Adipocyte (in vitro differentiated cells): ENCODE measurements around the gene BACH2.

Experiments
- DNase-seq: peaks from one replicate; pipeline ENCODE4 v3.0.0-alpha.2; 2015; ENCODE audit warnings: low read depth
- H3K27me3 ChIP-seq: replicated peaks from 2 replicates; pipeline ENCODE4 v1.7.0; 2013; ENCODE audit warnings: mild to moderate bottlenecking, low read length, moderate library complexity; ENCODE audit not compliant: control insufficient read depth, insufficient read depth
- H3K36me3 ChIP-seq: 2 replicates; pipeline ENCODE4 v1.7.0; 2013; ENCODE audit warnings: low read length, mild to moderate bottlenecking, moderate library complexity; ENCODE audit not compliant: control insufficient read depth, insufficient read depth, severe bottlenecking
- H3K4me1 ChIP-seq: 2 replicates; pipeline ENCODE4 v1.7.0; 2013; ENCODE audit warnings: mild to moderate bottlenecking, low read length, moderate library complexity; ENCODE audit not compliant: control insufficient read depth, insufficient read depth
- H3K4me3 ChIP-seq: 2 replicates; pipeline ENCODE4 v1.7.0; 2013; ENCODE audit warnings: mild to moderate bottlenecking, low read length, moderate library complexity
- H3K9ac ChIP-seq: 2 replicates; pipeline ENCODE4 v1.7.0; 2013; ENCODE audit warnings: mild to moderate bottlenecking, low read length, moderate library complexity
- H3K9me3 ChIP-seq: 2 replicates; pipeline ENCODE4 v1.7.0; 2013; ENCODE audit warnings: mild to moderate bottlenecking, low read length, moderate library complexity; ENCODE audit not compliant: control insufficient read depth

The BACH2 gene

DNA sequence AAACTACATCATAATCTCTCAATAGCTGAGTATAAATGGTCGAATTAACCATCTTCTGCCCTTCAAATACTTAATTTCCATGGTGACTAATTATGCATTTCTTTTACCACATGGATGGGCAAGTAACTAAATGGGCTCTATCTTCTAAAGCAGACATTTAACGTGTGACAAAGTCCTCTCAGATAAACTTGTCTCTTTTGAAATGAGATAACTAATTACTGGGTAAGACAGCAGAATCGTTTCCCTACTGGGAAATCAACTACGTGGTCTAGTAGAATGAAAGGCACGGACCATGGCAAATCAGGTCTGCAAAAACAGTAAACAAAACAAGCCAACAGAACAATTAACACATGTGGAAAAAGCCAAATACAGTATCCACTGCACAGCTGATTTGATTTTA lies 137.7 kb downstream of the BACH2 start:
- DNase-seq = no peak
- Histone ChIP-seq H3K9ac (no peak overlapping the region), H3K9me3 (no peaks in the 10 kb centered on the region), H3K27me3 (no peaks in the 10 kb centered on the region), H3K4me1 (no peaks in the 10 kb centered on the region), H3K4me3 (no peak overlapping the region), H3K36me3 (no peaks in the 10 kb centered on the region)

DNA sequence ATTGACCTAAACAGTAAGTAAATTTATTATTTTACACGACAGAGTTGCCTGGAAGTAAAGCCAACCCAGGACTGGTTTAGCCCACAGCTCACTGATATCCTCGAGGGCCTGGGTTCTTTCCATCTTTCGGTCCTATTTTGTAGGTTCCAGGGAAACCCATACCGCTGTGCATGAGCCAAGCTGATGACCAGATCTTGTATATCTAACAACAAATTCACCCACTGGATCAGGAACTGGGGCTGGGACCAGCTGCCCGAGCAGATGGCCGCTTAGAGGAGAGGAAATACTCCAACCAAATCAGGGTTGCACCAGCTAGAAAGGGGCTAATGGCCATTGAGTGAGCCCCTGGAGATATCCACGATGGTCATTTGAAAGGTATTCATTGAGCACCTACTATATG lies 139.2 kb downstream of the BACH2 start:
- Histone ChIP-seq H3K4me3 (no peak overlapping the region), H3K36me3 (no peaks in the 10 kb centered on the region), H3K9ac (no peak overlapping the region), H3K4me1 (no peaks in the 10 kb centered on the region), H3K9me3 (no peaks in the 10 kb centered on the region), H3K27me3 (no peaks in the 10 kb centered on the region)
- DNase-seq = no peak

DNA sequence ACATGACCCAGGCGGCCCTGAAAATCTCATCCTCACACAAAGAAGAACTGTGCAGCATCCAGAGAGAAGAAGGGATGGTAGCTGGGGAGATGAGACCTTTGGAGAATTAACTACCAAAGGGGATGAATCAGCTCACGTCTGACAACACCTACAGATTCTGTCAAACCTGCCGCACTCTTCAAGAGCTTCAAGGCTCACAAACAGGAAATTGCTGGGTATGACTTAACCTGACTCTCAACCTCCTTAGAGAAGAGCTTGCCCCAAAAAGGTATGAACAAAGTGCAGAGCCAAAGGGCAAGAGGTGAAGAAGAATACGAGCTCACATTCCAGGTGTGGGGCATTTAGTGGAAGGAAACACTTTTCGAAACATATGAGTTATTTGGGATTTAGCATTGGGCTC lies 139.8 kb downstream of the BACH2 start:
- no peak overlapping the region for H3K9ac ChIP-seq
- no peaks in the 10 kb centered on the region for H3K27me3 ChIP-seq
- no peak overlapping the region for H3K4me3 ChIP-seq
- H3K9me3 ChIP-seq = no peaks in the 10 kb centered on the region
- no peaks in the 10 kb centered on the region for H3K36me3 ChIP-seq
- no peak for DNase-seq
- H3K4me1 ChIP-seq = no peaks in the 10 kb centered on the region

DNA sequence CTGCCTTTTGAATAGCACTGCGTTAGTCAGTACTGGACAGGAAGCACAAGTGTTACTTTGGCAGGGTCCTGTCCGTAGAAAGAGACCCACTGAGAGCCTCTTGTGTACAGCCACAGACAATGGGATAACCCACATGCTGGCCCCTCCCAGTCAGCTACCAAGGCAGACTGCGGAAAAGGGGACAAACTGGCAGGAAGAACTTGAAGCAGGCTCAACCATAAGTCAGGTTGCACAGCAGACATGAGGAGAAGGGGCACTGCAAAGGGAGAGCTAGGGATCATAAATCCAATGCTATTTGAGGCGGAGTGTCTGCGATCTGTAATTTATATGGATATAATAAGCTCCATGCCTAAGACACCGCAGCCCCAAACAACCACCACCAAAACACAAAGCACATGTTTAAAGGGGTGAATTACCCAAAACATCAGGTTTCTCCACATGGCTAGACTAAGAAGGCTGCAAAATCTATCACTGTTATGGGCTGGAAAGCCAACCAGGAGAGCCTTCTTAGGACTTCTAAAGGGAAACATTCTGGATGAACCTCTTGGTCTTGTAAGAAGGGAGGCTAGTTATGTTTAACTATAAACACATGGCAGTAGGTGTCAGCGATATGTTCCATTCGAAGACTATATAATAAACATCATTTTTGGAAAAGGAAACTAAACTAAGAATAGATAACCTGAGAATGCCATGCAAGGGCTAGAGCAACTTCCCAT lies 141.7 kb downstream of the BACH2 start:
- no peaks in the 10 kb centered on the region for H3K9me3 ChIP-seq

DNA sequence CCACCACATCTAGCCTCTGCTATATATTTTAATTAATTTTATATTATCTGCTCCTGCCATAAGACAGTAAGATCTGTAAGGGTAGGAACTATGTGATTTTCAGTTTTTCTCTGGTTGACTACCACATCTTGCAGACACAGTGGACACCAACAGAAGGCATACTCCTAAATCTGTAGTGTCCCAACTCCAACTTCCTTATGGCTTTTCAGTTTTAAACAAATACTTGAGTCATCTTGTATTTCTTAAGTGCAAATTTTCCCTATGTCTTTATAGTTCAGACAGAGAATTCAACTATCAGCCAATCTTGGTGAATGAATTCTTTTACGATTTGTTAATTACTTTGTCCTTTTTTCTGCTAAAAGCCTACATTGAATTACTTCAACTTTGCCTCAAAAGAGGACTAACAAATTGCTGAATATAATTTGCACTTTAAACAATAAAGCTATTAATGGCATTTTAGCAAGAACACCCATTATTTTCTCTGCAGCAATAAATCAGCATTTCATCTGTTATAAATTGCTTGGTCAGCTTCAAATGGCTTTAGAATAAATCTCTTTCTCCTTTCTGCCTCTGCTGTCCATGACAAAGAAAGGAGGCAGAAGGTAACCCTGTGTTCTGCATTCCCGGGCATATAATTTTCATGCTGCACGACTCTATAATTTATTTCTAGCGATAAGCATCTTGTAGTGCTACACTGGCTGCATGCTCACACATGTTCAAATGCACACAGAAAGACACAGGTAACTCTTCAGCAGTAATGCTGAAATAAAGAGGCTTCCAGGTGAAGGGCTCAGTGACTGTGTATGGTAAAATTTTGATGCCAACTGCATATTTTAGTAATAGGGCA lies 144.8 kb downstream of the BACH2 start:
- Histone ChIP-seq H3K9me3 (no peaks in the 10 kb centered on the region), H3K4me1 (no peaks in the 10 kb centered on the region), H3K9ac (no peak overlapping the region), H3K36me3 (no peaks in the 10 kb centered on the region), H3K4me3 (no peak overlapping the region), H3K27me3 (no peaks in the 10 kb centered on the region)
- DNase-seq = no peak

More for the DNA sequence above, 141.7 kb downstream of the BACH2 start:
- H3K27me3 ChIP-seq = no peaks in the 10 kb centered on the region
- no peak overlapping the region for H3K4me3 ChIP-seq
- H3K9ac ChIP-seq = no peak overlapping the region
- no peaks in the 10 kb centered on the region for H3K36me3 ChIP-seq
- DNase-seq = no peak
- H3K4me1 ChIP-seq = no peaks in the 10 kb centered on the region

DNA sequence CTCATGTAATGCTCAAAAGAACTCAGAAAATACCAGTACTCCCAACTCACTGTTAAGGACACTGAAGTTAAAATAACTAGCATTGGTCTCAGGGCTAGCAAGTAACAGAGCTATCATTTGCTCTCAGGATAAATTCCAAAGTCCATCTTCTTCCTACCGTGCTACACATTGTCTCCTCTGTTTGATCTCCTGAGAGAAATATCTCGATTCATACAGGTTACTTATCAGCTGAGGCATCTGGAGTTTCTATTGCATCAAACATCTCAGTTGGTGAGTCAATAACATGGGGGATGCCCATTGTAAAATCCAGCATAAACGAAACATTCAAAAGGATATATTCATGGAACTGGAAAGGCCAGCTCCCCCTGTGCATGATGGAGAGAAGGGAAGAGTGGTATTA lies 147.4 kb downstream of the BACH2 start:
- no peak overlapping the region for H3K4me3 ChIP-seq
- H3K9ac ChIP-seq = no peak overlapping the region
- DNase-seq = no peak
- H3K36me3 ChIP-seq = no peaks in the 10 kb centered on the region
- H3K9me3 ChIP-seq = no peaks in the 10 kb centered on the region
- no peaks in the 10 kb centered on the region for H3K27me3 ChIP-seq
- H3K4me1 ChIP-seq = no peaks in the 10 kb centered on the region

DNA sequence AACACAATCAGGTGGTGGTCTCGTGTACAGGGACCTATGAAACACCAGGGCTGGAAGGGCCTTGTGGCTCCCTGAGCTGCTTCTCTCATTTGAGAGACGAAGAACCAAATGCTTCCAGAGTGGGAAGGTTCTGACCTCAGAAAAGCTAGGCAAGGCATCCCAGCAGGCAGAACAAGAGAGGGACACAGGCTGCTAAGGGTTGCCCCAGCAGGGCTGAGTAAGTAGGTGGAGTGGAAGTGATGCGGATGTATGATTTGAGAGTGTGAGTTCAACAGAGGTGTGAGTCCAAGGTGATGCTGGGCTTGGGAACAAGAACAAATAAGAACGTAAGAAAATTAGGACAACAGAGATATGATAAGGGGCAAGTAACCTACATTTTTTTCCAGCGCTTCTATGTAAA lies 147.8 kb downstream of the BACH2 start:
- Histone ChIP-seq H3K27me3 (no peaks in the 10 kb centered on the region), H3K9ac (no peak overlapping the region), H3K4me1 (no peaks in the 10 kb centered on the region), H3K9me3 (no peaks in the 10 kb centered on the region), H3K36me3 (no peaks in the 10 kb centered on the region), H3K4me3 (no peak overlapping the region)
- DNase-seq = no peak

DNA sequence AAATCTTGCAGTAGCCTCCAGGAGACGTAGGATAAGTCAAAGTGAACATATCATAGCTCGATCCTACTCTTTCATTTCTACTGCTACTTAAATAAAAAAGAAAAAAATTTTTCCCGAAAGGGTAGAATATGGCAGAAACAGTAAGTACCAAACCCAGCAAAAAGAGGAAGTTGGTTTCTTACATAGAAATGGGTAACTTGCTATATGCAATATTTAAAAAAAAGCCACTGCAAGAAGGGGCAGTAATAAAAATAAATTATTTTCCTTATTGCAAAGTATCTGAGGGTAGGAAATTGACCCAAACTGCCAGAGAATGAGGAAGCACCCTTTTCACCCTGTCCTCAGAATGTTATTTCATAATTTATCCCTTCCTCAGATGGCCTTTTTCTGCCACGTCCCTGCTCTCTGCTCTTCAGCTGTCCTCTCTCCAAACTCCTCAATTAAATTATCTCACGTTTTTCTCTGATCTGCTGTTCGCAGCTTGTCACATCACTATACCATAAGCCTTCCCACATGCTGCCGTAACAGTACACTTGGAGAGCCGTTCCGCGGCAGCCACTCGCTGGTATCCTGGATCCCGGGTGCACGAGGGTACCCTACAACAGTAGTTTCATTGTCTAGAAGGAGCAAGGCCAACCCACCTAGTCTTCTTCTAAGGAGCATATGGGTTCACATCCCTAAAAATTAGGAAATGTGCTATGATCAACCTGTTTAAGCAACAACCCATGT lies 149.6 kb downstream of the BACH2 start:
- Histone ChIP-seq H3K9ac (no peak overlapping the region), H3K4me1 (no peaks in the 10 kb centered on the region), H3K36me3 (no peaks in the 10 kb centered on the region), H3K27me3 (no peaks in the 10 kb centered on the region), H3K9me3 (no peaks in the 10 kb centered on the region), H3K4me3 (no peak overlapping the region)
- DNase-seq = no peak

DNA sequence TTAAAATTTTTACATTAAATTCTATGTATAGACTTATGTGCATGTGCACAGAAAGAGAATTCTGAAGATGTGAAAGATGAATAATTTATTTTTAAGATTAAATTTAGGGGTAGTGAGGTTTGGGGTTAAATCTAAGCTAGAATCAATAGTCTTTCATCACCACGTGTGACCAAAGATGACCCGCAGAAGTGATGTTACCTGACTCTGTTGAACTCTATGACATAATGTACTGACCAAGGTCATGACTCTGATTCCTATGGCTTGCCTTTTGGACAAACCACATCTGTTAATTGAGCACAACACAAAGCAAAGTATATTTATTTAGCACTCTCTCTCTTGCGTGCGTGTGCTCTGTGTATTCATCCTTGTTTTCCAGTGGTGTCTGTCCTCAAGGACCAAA lies 150.6 kb downstream of the BACH2 start:
- Histone ChIP-seq H3K4me3 (no peak overlapping the region), H3K36me3 (no peaks in the 10 kb centered on the region), H3K4me1 (no peaks in the 10 kb centered on the region), H3K9me3 (no peaks in the 10 kb centered on the region), H3K9ac (no peak overlapping the region), H3K27me3 (no peaks in the 10 kb centered on the region)
- DNase-seq = no peak

DNA sequence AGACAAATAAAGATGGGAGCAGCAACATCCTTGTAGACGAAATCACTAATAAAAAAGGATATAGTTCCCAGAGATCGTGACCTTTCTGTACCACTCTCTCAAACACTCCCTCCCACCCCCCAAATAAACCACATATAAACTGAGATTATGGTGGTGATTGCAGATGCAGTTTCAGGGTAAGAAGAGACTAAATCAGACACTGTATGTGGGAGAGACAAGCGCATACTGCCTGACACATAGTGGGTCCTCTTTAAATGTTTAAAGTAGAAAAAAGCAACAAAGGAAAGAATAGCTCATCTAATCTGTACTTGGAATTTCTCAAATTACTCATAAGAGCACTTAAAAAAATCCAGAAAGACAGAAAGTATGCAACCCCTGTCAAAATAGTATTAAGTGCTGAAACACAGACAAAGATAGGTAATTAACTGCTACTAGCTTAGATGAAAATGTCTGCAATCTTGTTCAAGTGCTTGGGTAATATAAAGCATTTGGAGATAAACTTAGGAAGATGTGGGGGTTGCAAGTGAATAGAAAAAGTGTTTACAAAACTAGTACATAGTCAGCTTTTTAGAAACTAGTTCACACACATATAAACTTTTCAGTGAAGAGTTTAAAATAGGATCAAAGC lies 151.6 kb downstream of the BACH2 start:
- no peaks in the 10 kb centered on the region for H3K9me3 ChIP-seq
- no peaks in the 10 kb centered on the region for H3K4me1 ChIP-seq
- H3K9ac ChIP-seq = no peak overlapping the region
- no peak for DNase-seq
- H3K27me3 ChIP-seq = no peaks in the 10 kb centered on the region
- H3K4me3 ChIP-seq = no peak overlapping the region
- no peaks in the 10 kb centered on the region for H3K36me3 ChIP-seq

DNA sequence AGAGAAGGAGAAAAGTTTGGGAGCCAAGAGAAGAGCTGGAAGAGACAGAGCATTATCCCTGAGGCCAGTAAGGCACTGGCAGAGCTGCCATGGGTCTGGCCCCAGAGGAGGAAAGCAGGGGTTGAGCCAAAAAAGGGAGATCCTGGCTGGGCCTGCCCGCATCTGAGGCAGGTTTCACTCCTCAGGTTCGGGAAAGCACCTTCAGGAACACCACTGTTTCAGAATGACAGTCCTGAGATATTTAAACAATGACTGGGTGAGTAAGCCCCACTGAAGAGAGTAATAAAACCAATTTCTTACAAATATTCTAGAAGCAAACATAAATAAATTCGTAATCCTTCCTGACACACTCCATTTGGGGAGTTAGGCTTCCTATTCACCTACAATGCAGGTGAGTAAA lies 152.2 kb downstream of the BACH2 start:
- Histone ChIP-seq H3K9ac (no peak overlapping the region), H3K9me3 (no peaks in the 10 kb centered on the region), H3K36me3 (no peaks in the 10 kb centered on the region), H3K4me3 (no peak overlapping the region), H3K27me3 (no peaks in the 10 kb centered on the region), H3K4me1 (no peaks in the 10 kb centered on the region)
- no peak for DNase-seq
